Stimulated activated memory B cell treated with anti-CD40 and anti-IgM and Interleukin-4, amounts not matched to agents 10 μg/mL and 1 μg/mL and 100 μg/mL, for 72 hours (primary cell): ENCODE measurements around the gene CELSR1.

Experiments
- ATAC-seq: fragments of 150-1000 bp; cut with Tn5 transposase; 2 replicates; pipeline ENCODE4 v1.10.0; 2021
- H3K27ac Mint-ChIP-seq: one replicate; pipeline ENCODE4 v1.8.0; 2022; ENCODE audit warnings: mild to moderate bottlenecking, mixed read lengths
- H3K27me3 Mint-ChIP-seq: one replicate; pipeline ENCODE4 v1.8.0; 2022; ENCODE audit warnings: mixed read lengths
- H3K36me3 Mint-ChIP-seq: one replicate; pipeline ENCODE4 v1.8.0; 2022; ENCODE audit warnings: mixed read lengths
- H3K4me1 Mint-ChIP-seq: one replicate; pipeline ENCODE4 v1.8.0; 2022; ENCODE audit warnings: mixed read lengths
- H3K4me3 Mint-ChIP-seq: one replicate; pipeline ENCODE4 v1.8.0; 2022; ENCODE audit warnings: mild to moderate bottlenecking, moderate library complexity, mixed read lengths
- H3K9me3 Mint-ChIP-seq: one replicate; pipeline ENCODE4 v1.8.0; 2022; ENCODE audit warnings: mixed read lengths

Gene CELSR1

GRCh38 chr22:46534177-46534776, 3.1 kb downstream of the CELSR1 start:
- Mint-ChIP-seq H3K9me3 (no peaks in the 10 kb centered on the region), H3K36me3 (no peaks in the 10 kb centered on the region)
- no peak for ATAC-seq

GRCh38 chr22:46533070-46533833, 4.2 kb downstream of the CELSR1 start:
- ATAC-seq, result no peak
- peaks cover 24% of the 10 kb centered on the region for H3K27me3 Mint-ChIP-seq
- no peaks in the 10 kb centered on the region for H3K9me3 Mint-ChIP-seq
- no peak overlapping the region for H3K4me3 Mint-ChIP-seq
- H3K36me3 Mint-ChIP-seq, result no peaks in the 10 kb centered on the region
- H3K27ac Mint-ChIP-seq, result no peak overlapping the region
- H3K4me1 Mint-ChIP-seq, result peaks cover 11% of the 10 kb centered on the region

More at GRCh38 chr22:46534177-46534776, 3.1 kb downstream of the CELSR1 start:
- H3K27me3 Mint-ChIP-seq, result peaks cover 31% of the 10 kb centered on the region
- no peak overlapping the region for H3K4me3 Mint-ChIP-seq
- H3K27ac Mint-ChIP-seq, result no peak overlapping the region
- peaks cover 19% of the 10 kb centered on the region for H3K4me1 Mint-ChIP-seq

- ATAC-seq, result no peak
- H3K4me3 Mint-ChIP-seq, result no peak overlapping the region
- H3K9me3 Mint-ChIP-seq, result no peaks in the 10 kb centered on the region
- no peaks in the 10 kb centered on the region for H3K36me3 Mint-ChIP-seq
- H3K4me1 Mint-ChIP-seq, result peaks cover 9% of the 10 kb centered on the region
- H3K27me3 Mint-ChIP-seq, result peaks cover 29% of the 10 kb centered on the region
- H3K27ac Mint-ChIP-seq, result no peak overlapping the region
Measured at GRCh38 chr22:46532416-46532815, 5.0 kb downstream of the CELSR1 start.

GRCh38 chr22:46531581-46532175, 5.7 kb downstream of the CELSR1 start:
- Mint-ChIP-seq H3K4me1 (peaks cover 9% of the 10 kb centered on the region), H3K4me3 (no peak overlapping the region), H3K27me3 (peaks cover 36% of the 10 kb centered on the region), H3K27ac (no peak overlapping the region), H3K36me3 (no peaks in the 10 kb centered on the region), H3K9me3 (no peaks in the 10 kb centered on the region)
- ATAC-seq, result no peak

GRCh38 chr22:46528121-46528610, 9.3 kb downstream of the CELSR1 start:
- Mint-ChIP-seq H3K27ac (no peak overlapping the region), H3K9me3 (no peaks in the 10 kb centered on the region), H3K36me3 (no peaks in the 10 kb centered on the region), H3K27me3 (peaks cover 49% of the 10 kb centered on the region), H3K4me1 (peaks cover 9% of the 10 kb centered on the region), H3K4me3 (no peak overlapping the region)
- no peak for ATAC-seq

- peaks cover 4% of the 10 kb centered on the region for H3K4me1 Mint-ChIP-seq
- no peak overlapping the region for H3K27ac Mint-ChIP-seq
- no peak overlapping the region for H3K4me3 Mint-ChIP-seq
- no peaks in the 10 kb centered on the region for H3K9me3 Mint-ChIP-seq
- H3K27me3 Mint-ChIP-seq, result peaks cover 49% of the 10 kb centered on the region
- H3K36me3 Mint-ChIP-seq, result no peaks in the 10 kb centered on the region
- ATAC-seq, result no peak
Measured at GRCh38 chr22:46526244-46526839, 11.1 kb downstream of the CELSR1 start.

- no peaks in the 10 kb centered on the region for H3K36me3 Mint-ChIP-seq
- peaks cover 55% of the 10 kb centered on the region for H3K27me3 Mint-ChIP-seq
- no peak overlapping the region for H3K27ac Mint-ChIP-seq
- H3K4me1 Mint-ChIP-seq, result peaks cover 8% of the 10 kb centered on the region
- H3K9me3 Mint-ChIP-seq, result no peaks in the 10 kb centered on the region
- no peak overlapping the region for H3K4me3 Mint-ChIP-seq
- ATAC-seq, result no peak
Measured at GRCh38 chr22:46525389-46526243, 11.8 kb downstream of the CELSR1 start.

GRCh38 chr22:46524203-46524740, 13.1 kb downstream of the CELSR1 start:
- Mint-ChIP-seq H3K4me1 (peaks cover 11% of the 10 kb centered on the region), H3K36me3 (no peaks in the 10 kb centered on the region), H3K4me3 (no peak overlapping the region), H3K9me3 (no peaks in the 10 kb centered on the region), H3K27me3 (peaks cover 62% of the 10 kb centered on the region), H3K27ac (no peak overlapping the region)
- peak; percentile 31 for ATAC-seq

GRCh38 chr22:46522797-46523196, 14.6 kb downstream of the CELSR1 start:
- peaks cover 8% of the 10 kb centered on the region for H3K4me1 Mint-ChIP-seq
- no peaks in the 10 kb centered on the region for H3K9me3 Mint-ChIP-seq
- no peaks in the 10 kb centered on the region for H3K36me3 Mint-ChIP-seq
- peaks cover 56% of the 10 kb centered on the region for H3K27me3 Mint-ChIP-seq
- no peak overlapping the region for H3K27ac Mint-ChIP-seq
- H3K4me3 Mint-ChIP-seq, result no peak overlapping the region
- ATAC-seq, result no peak

GRCh38 chr22:46521994-46522393, 15.4 kb downstream of the CELSR1 start:
- H3K27me3 Mint-ChIP-seq, result peaks cover 56% of the 10 kb centered on the region
- ATAC-seq, result no peak
- no peaks in the 10 kb centered on the region for H3K36me3 Mint-ChIP-seq
- H3K4me1 Mint-ChIP-seq, result peaks cover 14% of the 10 kb centered on the region
- H3K27ac Mint-ChIP-seq, result no peak overlapping the region
- no peaks in the 10 kb centered on the region for H3K9me3 Mint-ChIP-seq
- H3K4me3 Mint-ChIP-seq, result no peak overlapping the region

GRCh38 chr22:46520880-46521279, 16.5 kb downstream of the CELSR1 start:
- Mint-ChIP-seq H3K9me3 (no peaks in the 10 kb centered on the region), H3K4me1 (peaks cover 14% of the 10 kb centered on the region), H3K27ac (no peak overlapping the region)

GRCh38 chr22:46519377-46519776, 18.0 kb downstream of the CELSR1 start:
- peaks cover 20% of the 10 kb centered on the region for H3K4me1 Mint-ChIP-seq
- H3K27ac Mint-ChIP-seq, result no peak overlapping the region
- H3K27me3 Mint-ChIP-seq, result peaks cover 48% of the 10 kb centered on the region
- H3K36me3 Mint-ChIP-seq, result no peaks in the 10 kb centered on the region
- H3K9me3 Mint-ChIP-seq, result no peaks in the 10 kb centered on the region
- H3K4me3 Mint-ChIP-seq, result no peak overlapping the region
- no peak for ATAC-seq

More at GRCh38 chr22:46520880-46521279, 16.5 kb downstream of the CELSR1 start:
- no peaks in the 10 kb centered on the region for H3K36me3 Mint-ChIP-seq
- peaks cover 51% of the 10 kb centered on the region for H3K27me3 Mint-ChIP-seq
- H3K4me3 Mint-ChIP-seq, result no peak overlapping the region
- ATAC-seq, result no peak

- Mint-ChIP-seq H3K27me3 (peaks cover 48% of the 10 kb centered on the region), H3K4me1 (peaks cover 26% of the 10 kb centered on the region), H3K4me3 (no peak overlapping the region), H3K36me3 (no peaks in the 10 kb centered on the region), H3K27ac (no peak overlapping the region), H3K9me3 (no peaks in the 10 kb centered on the region)
- no peak for ATAC-seq
Measured at GRCh38 chr22:46518542-46519325, 18.7 kb downstream of the CELSR1 start.

GRCh38 chr22:46518038-46518437, 19.4 kb downstream of the CELSR1 start:
- Mint-ChIP-seq H3K27ac (no peak overlapping the region), H3K4me3 (no peak overlapping the region), H3K4me1 (peaks cover 30% of the 10 kb centered on the region), H3K9me3 (no peaks in the 10 kb centered on the region), H3K27me3 (peaks cover 54% of the 10 kb centered on the region), H3K36me3 (no peaks in the 10 kb centered on the region)
- no peak for ATAC-seq
